ENCODE results near the gene KIFC1.
"Not testable (repeated sequence)": the region's sequence is repeated elsewhere in the genome, so short reads cannot be mapped to it uniquely, and the experiment has no call there.

DNA sequence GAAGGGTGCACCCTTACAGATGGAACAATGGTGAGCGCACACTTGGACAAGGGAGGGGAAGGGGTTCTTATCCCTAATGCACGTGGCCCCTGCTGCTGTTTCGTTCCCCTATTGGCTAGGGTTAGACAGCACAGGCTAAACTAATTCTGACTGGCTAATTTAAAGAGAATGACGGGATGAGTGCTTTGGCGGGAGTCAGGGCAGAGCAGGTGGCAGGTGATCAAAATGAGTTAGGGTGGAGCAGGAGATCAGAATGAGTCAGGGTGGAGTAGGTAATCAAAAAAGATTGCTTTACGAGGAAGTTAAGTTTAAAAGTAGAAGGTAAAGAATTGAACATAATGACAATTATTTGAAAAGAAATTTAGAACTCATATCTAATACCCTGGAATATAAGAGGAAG is 35.8 kb upstream of the KIFC1 start:
- TF ChIP-seq, protein P1, sequence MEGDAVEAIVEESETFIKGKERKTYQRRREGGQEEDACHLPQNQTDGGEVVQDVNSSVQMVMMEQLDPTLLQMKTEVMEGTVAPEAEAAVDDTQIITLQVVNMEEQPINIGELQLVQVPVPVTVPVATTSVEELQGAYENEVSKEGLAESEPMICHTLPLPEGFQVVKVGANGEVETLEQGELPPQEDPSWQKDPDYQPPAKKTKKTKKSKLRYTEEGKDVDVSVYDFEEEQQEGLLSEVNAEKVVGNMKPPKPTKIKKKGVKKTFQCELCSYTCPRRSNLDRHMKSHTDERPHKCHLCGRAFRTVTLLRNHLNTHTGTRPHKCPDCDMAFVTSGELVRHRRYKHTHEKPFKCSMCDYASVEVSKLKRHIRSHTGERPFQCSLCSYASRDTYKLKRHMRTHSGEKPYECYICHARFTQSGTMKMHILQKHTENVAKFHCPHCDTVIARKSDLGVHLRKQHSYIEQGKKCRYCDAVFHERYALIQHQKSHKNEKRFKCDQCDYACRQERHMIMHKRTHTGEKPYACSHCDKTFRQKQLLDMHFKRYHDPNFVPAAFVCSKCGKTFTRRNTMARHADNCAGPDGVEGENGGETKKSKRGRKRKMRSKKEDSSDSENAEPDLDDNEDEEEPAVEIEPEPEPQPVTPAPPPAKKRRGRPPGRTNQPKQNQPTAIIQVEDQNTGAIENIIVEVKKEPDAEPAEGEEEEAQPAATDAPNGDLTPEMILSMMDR (IDR thresholded peaks at IDR 0.05) = not testable (repeated sequence)
- not testable (repeated sequence) for TF ChIP-seq POLR2A (IDR thresholded peaks at IDR 0.05)
